Trophoblast cell (in vitro differentiated cells and primary cell): Measurements from ENCODE around the gene SH2D1A.

Experiments
- DNase-seq, 2 donors: peaks; one replicate each; pipeline ENCODE4 v3.0.0-alpha.2; 2016
- H2AFZ ChIP-seq: 2 replicates; pipeline ENCODE4 v1.6.1; 2013; ENCODE audit warnings: low read length, moderate library complexity, mild to moderate bottlenecking; ENCODE audit not compliant: insufficient read depth, poor library complexity
- H2AK5ac ChIP-seq: 2 replicates; pipeline ENCODE4 v1.6.1; 2013; ENCODE audit warnings: mild to moderate bottlenecking, low read length
- H2BK120ac ChIP-seq: 2 replicates; pipeline ENCODE4 v1.6.1; 2013; ENCODE audit warnings: low read length, mild to moderate bottlenecking, moderate library complexity; ENCODE audit not compliant: insufficient read depth, poor library complexity
- H2BK12ac ChIP-seq: 2 replicates; pipeline ENCODE4 v1.6.1; 2013; ENCODE audit warnings: mild to moderate bottlenecking, low read length, moderate library complexity
- H2BK5ac ChIP-seq: 2 replicates; pipeline ENCODE4 v1.6.1; 2013; ENCODE audit warnings: low read length, low read depth, moderate library complexity, mild to moderate bottlenecking; ENCODE audit not compliant: poor library complexity
- H3K14ac ChIP-seq: 2 replicates; pipeline ENCODE4 v1.6.1; 2013; ENCODE audit warnings: mild to moderate bottlenecking, low read length
- H3K18ac ChIP-seq: 2 replicates; pipeline ENCODE4 v1.6.1; 2013; ENCODE audit warnings: mild to moderate bottlenecking, low read length
- H3K23ac ChIP-seq: 2 replicates; pipeline ENCODE4 v1.6.1; 2013; ENCODE audit warnings: low read length
- H3K27ac ChIP-seq: 2 replicates; pipeline ENCODE4 v1.5.1; 2013; ENCODE audit warnings: low read depth, mild to moderate bottlenecking, inconsistent platforms, low read length, moderate library complexity
- H3K27me3 ChIP-seq: 2 replicates; pipeline ENCODE4 v1.6.1; 2013; ENCODE audit warnings: inconsistent platforms, mild to moderate bottlenecking, low read length, moderate library complexity; ENCODE audit not compliant: insufficient read depth
- H3K36me3 ChIP-seq, 2 experiments: 1 replicate in 1 of 2; 2 replicates in 1 of 2; pipeline ENCODE4 v1.6.1; 2013; ENCODE audit warnings: low read length in 2 of 2, mild to moderate bottlenecking in 2 of 2, moderate library complexity in 1 of 2; ENCODE audit not compliant: insufficient read depth in 2 of 2, control insufficient read depth in 1 of 2
- H3K4ac ChIP-seq: 2 replicates; pipeline ENCODE4 v1.6.1; 2013; ENCODE audit warnings: low read depth, mild to moderate bottlenecking, low read length, moderate library complexity
- H3K4me1 ChIP-seq, 2 experiments: 1 replicate in 1 of 2; 2 replicates in 1 of 2; pipeline ENCODE4 v1.6.1; 2013; ENCODE audit warnings: low read length in 2 of 2, mild to moderate bottlenecking in 2 of 2, moderate library complexity in 1 of 2; ENCODE audit not compliant: insufficient read depth in 2 of 2, control insufficient read depth in 1 of 2
- H3K4me2 ChIP-seq: 2 replicates; pipeline ENCODE4 v1.6.1; 2013; ENCODE audit warnings: inconsistent platforms, mild to moderate bottlenecking, low read length, moderate library complexity
- H3K4me3 ChIP-seq: 2 replicates; pipeline ENCODE4 v1.5.1; 2013; ENCODE audit warnings: mild to moderate bottlenecking, low read depth, low read length, inconsistent platforms
- H3K79me1 ChIP-seq: one replicate; pipeline ENCODE4 v1.6.1; 2013; ENCODE audit warnings: low read length
- H3K79me2 ChIP-seq: 2 replicates; pipeline ENCODE4 v1.6.1; 2013; ENCODE audit warnings: low read length, mild to moderate bottlenecking; ENCODE audit not compliant: control insufficient read depth, insufficient read depth, poor library complexity
- H3K9ac ChIP-seq: 2 replicates; pipeline ENCODE4 v1.6.1; 2013; ENCODE audit warnings: mild to moderate bottlenecking, low read length
- H3K9me3 ChIP-seq: 2 replicates; pipeline ENCODE4 v1.6.1; 2013; ENCODE audit warnings: low read depth, mild to moderate bottlenecking, control low read depth, inconsistent platforms, low read length; ENCODE audit not compliant: insufficient read depth
- H4K12ac ChIP-seq: 2 replicates; pipeline ENCODE4 v1.6.1; 2013; ENCODE audit warnings: low read depth, mild to moderate bottlenecking, low read length, moderate library complexity
- H4K8ac ChIP-seq: 2 replicates; pipeline ENCODE4 v1.6.1; 2013; ENCODE audit warnings: low read depth, mild to moderate bottlenecking, low read length, moderate library complexity
- H4K91ac ChIP-seq: one replicate; pipeline ENCODE4 v1.6.1; 2013; ENCODE audit warnings: low read depth, mild to moderate bottlenecking, low read length, moderate library complexity
- WGBS: extraction: QIAGEN DNeasy Blood & Tissue Kit; methylation state at CpG from one replicate; pipeline ENCODE4 v1.1.7; 2013; ENCODE audit warnings: missing lambda C conversion rate; ENCODE audit not compliant: insufficient read length, insufficient coverage; ENCODE audit errors: extremely low coverage; 5-methylcytosine and 5-hydroxymethylcytosine counted together

SH2D1A gene

GRCh38 chrX:124325732-124326131 lies 20.6 kb upstream of the SH2D1A start:
- Histone ChIP-seq H3K9ac (no peak overlapping the region), H2BK12ac (no peak overlapping the region), H3K4ac (no peak overlapping the region), H2BK120ac (no peak overlapping the region), H3K36me3 (no peaks in the 10 kb centered on the region), H3K4me3 (no peak overlapping the region), H3K27me3 (no peaks in the 10 kb centered on the region), H3K4me1 (no peaks in the 10 kb centered on the region), H3K9me3 (no peaks in the 10 kb centered on the region), H3K18ac (no peak overlapping the region), H4K12ac (no peak overlapping the region), H3K14ac (no peak overlapping the region), H3K79me2 (no peaks in the 10 kb centered on the region), H3K23ac (no peak overlapping the region), H3K79me1 (no peaks in the 10 kb centered on the region), H4K8ac (no peak overlapping the region), H3K27ac (no peak overlapping the region), H2AFZ (no peak overlapping the region), H3K4me2 (no peak overlapping the region), H2BK5ac (no peak overlapping the region), H4K91ac (no peak overlapping the region), H2AK5ac (no peak overlapping the region)
- no CpG with 5 or more reads among the region's 1 CpG for WGBS
- no peak for DNase-seq

- H3K9ac ChIP-seq: no peak overlapping the region
- H3K79me1 ChIP-seq: no peaks in the 10 kb centered on the region
- no peak overlapping the region for H4K8ac ChIP-seq
- H3K27ac ChIP-seq: no peak overlapping the region
- H2AK5ac ChIP-seq: no peak overlapping the region
- H3K27me3 ChIP-seq: no peaks in the 10 kb centered on the region
- no peak overlapping the region for H3K4me2 ChIP-seq
- H2BK12ac ChIP-seq: no peak overlapping the region
- no peak overlapping the region for H3K18ac ChIP-seq
- no peak overlapping the region for H4K91ac ChIP-seq
- no peak overlapping the region for H4K12ac ChIP-seq
- no peak for DNase-seq
- no peaks in the 10 kb centered on the region for H3K79me2 ChIP-seq
- H3K4me1 ChIP-seq: no peaks in the 10 kb centered on the region
- no peak overlapping the region for H3K23ac ChIP-seq
- no peak overlapping the region for H3K4ac ChIP-seq
- H3K9me3 ChIP-seq: no peaks in the 10 kb centered on the region
- no peak overlapping the region for H2BK5ac ChIP-seq
- no peak overlapping the region for H2AFZ ChIP-seq
- no CpG with 5 or more reads among the region's 1 CpG for WGBS
- no peak overlapping the region for H2BK120ac ChIP-seq
- no peak overlapping the region for H3K14ac ChIP-seq
- no peaks in the 10 kb centered on the region for H3K36me3 ChIP-seq
- H3K4me3 ChIP-seq: no peak overlapping the region
These were observed 17.6 kb upstream of the SH2D1A start for GRCh38 chrX:124328765-124329164.

- Histone ChIP-seq H3K14ac (no peak within 1 kb of the TSS), H2BK120ac (no peak within 1 kb of the TSS), H3K79me2 (no peaks in the 10 kb centered on the region), H2AFZ (no peak within 1 kb of the TSS), H3K23ac (no peak within 1 kb of the TSS), H3K79me1 (no peaks in the 10 kb centered on the region), H2BK5ac (no peak within 1 kb of the TSS), H3K4me1 (no peaks in the 10 kb centered on the region), H3K4me3 (no peak within 1 kb of the TSS), H3K4me2 (no peak within 1 kb of the TSS), H3K4ac (no peak within 1 kb of the TSS), H3K36me3 (no peaks in the 10 kb centered on the region), H3K18ac (no peak within 1 kb of the TSS), H4K8ac (no peak within 1 kb of the TSS), H3K9ac (no peak within 1 kb of the TSS), H2BK12ac (no peak within 1 kb of the TSS), H2AK5ac (no peak within 1 kb of the TSS), H4K91ac (no peak within 1 kb of the TSS), H4K12ac (no peak within 1 kb of the TSS), H3K27me3 (no peaks in the 10 kb centered on the region), H3K9me3 (no peaks in the 10 kb centered on the region), H3K27ac (no peak within 1 kb of the TSS)
- DNase-seq: no peak
- no CpG with 5 or more reads among the region's 57 CpGs for WGBS
These were observed 13.6 kb upstream of the SH2D1A start, which contains the start of gene TEX13D for GRCh38 chrX:124332481-124333424. TSS of gene TEX13D (plus strand) at chrX:124332660. CDS start at chrX:124332918, 258 bp downstream.

- no peak overlapping the region for H3K27ac ChIP-seq
- H2AFZ ChIP-seq: no peak overlapping the region
- H3K79me2 ChIP-seq: no peaks in the 10 kb centered on the region
- H3K36me3 ChIP-seq: no peaks in the 10 kb centered on the region
- no peak overlapping the region for H3K23ac ChIP-seq
- no peaks in the 10 kb centered on the region for H3K79me1 ChIP-seq
- no peak overlapping the region for H3K4me3 ChIP-seq
- H2BK120ac ChIP-seq: no peak overlapping the region
- no peak overlapping the region for H2AK5ac ChIP-seq
- no peak overlapping the region for H2BK12ac ChIP-seq
- H3K18ac ChIP-seq: no peak overlapping the region
- no peak overlapping the region for H3K9ac ChIP-seq
- H3K9me3 ChIP-seq: no peaks in the 10 kb centered on the region
- no peak for DNase-seq
- no CpG with 5 or more reads among the region's 6 CpGs for WGBS
- no peak overlapping the region for H2BK5ac ChIP-seq
- no peak overlapping the region for H4K8ac ChIP-seq
- H3K4me2 ChIP-seq: no peak overlapping the region
- no peak overlapping the region for H3K14ac ChIP-seq
- H4K12ac ChIP-seq: no peak overlapping the region
- no peaks in the 10 kb centered on the region for H3K27me3 ChIP-seq
- H4K91ac ChIP-seq: no peak overlapping the region
- H3K4ac ChIP-seq: no peak overlapping the region
- no peaks in the 10 kb centered on the region for H3K4me1 ChIP-seq
These were observed 12.5 kb upstream of the SH2D1A start for GRCh38 chrX:124333862-124334261.
